H1 (cell line): ENCODE measurements around the gene KYNU. TPM values are rescaled to one million over a fixed set of nuclear protein-coding genes. Genes with fewer than 3 reads are reported as not detected.

Experiments
- CTCF ChIA-PET: fragments of 300-600 bp; sonication (Branson Sonifier 250); formaldehyde crosslinking; loops from one replicate; lab custom pipeline; 2021; ENCODE audit not compliant: partially characterized antibody; lab: Charles Lee
- POLR2A ChIA-PET: fragments of 300-600 bp; sonication (Branson Sonifier 250); formaldehyde crosslinking; loops from one replicate; lab custom pipeline; 2021; ENCODE audit warnings: inconsistent platforms; ENCODE audit not compliant: partially characterized antibody; lab: Charles Lee
- DNase-seq, 2 experiments: peaks; one replicate each; pipeline versions ENCODE4 v3.0.0 to v3.0.0-alpha.2; 2010 to 2022; ENCODE audit warnings: low spot score in 2 of 2, low read depth in 1 of 2, mixed read lengths in 1 of 2
- FAIRE-seq: peaks from 2 replicates; lab custom pipeline; 2011; peaks lifted over from hg19 to GRCh38; lab: Jason Lieb, UNC
- H2AFZ ChIP-seq: 2 replicates; pipeline ENCODE4 v1.8.1; 2012; ENCODE audit warnings: low read length, inconsistent platforms
- H2AK5ac ChIP-seq: 2 replicates; pipeline ENCODE4 v1.6.1; 2013; ENCODE audit warnings: low read depth, low read length
- H2BK120ac ChIP-seq: replicated peaks from 2 replicates; pipeline ENCODE3; 2013; ENCODE audit warnings: low read depth, low read length, inconsistent platforms
- H2BK12ac ChIP-seq: 2 replicates; pipeline ENCODE4 v1.6.1; 2013; ENCODE audit warnings: low read depth, low read length
- H2BK15ac ChIP-seq: 2 replicates; pipeline ENCODE4 v1.6.1; 2013; ENCODE audit warnings: low read length
- H2BK20ac ChIP-seq: 2 replicates; pipeline ENCODE4 v1.6.1; 2013; ENCODE audit warnings: low read length
- H2BK5ac ChIP-seq: 2 replicates; pipeline ENCODE4 v1.6.1; 2013; ENCODE audit warnings: low read depth, low read length
- H3K14ac ChIP-seq: 2 replicates; pipeline ENCODE4 v1.6.1; 2013; ENCODE audit warnings: inconsistent platforms; ENCODE audit not compliant: insufficient read length
- H3K18ac ChIP-seq: 2 replicates; pipeline ENCODE4 v1.6.1; 2013; ENCODE audit warnings: low read length; ENCODE audit errors: extremely low read depth
- H3K23ac ChIP-seq: 2 replicates; pipeline ENCODE4 v1.6.1; 2013; ENCODE audit warnings: inconsistent platforms; ENCODE audit not compliant: insufficient read length
- H3K23me2 ChIP-seq: 2 replicates; pipeline ENCODE4 v1.6.1; 2013; ENCODE audit warnings: low read depth, low read length
- H3K27ac ChIP-seq: 2 replicates; pipeline ENCODE4 v1.6.1; 2011; ENCODE audit warnings: low read depth, low read length, inconsistent platforms
- H3K27me3 ChIP-seq, 4 experiments: replicated peaks in 1 of 4; 1 replicate in 1 of 4; 2 replicates in 3 of 4; pipeline versions ENCODE4 v1.6.1 to v1.8.1; 2011 to 2013; ENCODE audit warnings: low read length in 3 of 4, mild to moderate bottlenecking in 3 of 4, inconsistent platforms in 2 of 4, mixed read lengths in 2 of 4, moderate library complexity in 1 of 4; ENCODE audit not compliant: control insufficient read depth in 3 of 4, insufficient read depth in 3 of 4; ENCODE audit errors: extremely low read depth in 1 of 4
- H3K36me3 ChIP-seq, 4 experiments: 2 replicates each; pipeline versions ENCODE4 v1.6.1 to v1.8.1; 2011 to 2013; ENCODE audit warnings: mild to moderate bottlenecking in 4 of 4, low read length in 3 of 4, moderate library complexity in 2 of 4, control low read depth in 1 of 4, inconsistent platforms in 1 of 4; ENCODE audit not compliant: insufficient read depth in 4 of 4, control insufficient read depth in 2 of 4
- H3K4ac ChIP-seq: replicated peaks from 2 replicates; pipeline ENCODE3; 2013; ENCODE audit warnings: low read length, low read depth, mixed read lengths, inconsistent platforms; ENCODE audit not compliant: insufficient read length
- H3K4me1 ChIP-seq, 4 experiments: replicated peaks in 1 of 4; 1 replicate in 1 of 4; 2 replicates in 3 of 4; pipeline versions ENCODE4 v1.6.1 to v1.8.1; 2011 to 2013; ENCODE audit warnings: low read length in 3 of 4, inconsistent platforms in 2 of 4, mixed read lengths in 1 of 4; ENCODE audit not compliant: insufficient read depth in 4 of 4, control insufficient read depth in 3 of 4
- H3K4me2 ChIP-seq, 2 experiments: 2 replicates each; pipeline versions ENCODE4 v1.6.1 to v1.8.1; 2011 to 2013; ENCODE audit warnings: low read depth in 2 of 2, low read length in 2 of 2, control low read depth in 1 of 2, inconsistent platforms in 1 of 2, mild to moderate bottlenecking in 1 of 2; ENCODE audit not compliant: insufficient read depth in 1 of 2
- H3K4me3 ChIP-seq, 4 experiments: fragments of 200-600, 300-600 bp in 1 of 4; sonication (generic), shearing (Covaris generic), sonication (Bioruptor Twin) in 1 of 4; 2 replicates each; pipeline versions ENCODE4 v1.5.1 to v1.8.1; 2011 to 2016; ENCODE audit warnings: low read length in 4 of 4, low read depth in 3 of 4, control low read depth in 2 of 4, inconsistent platforms in 2 of 4, mild to moderate bottlenecking in 2 of 4, mixed read lengths in 1 of 4, moderate library complexity in 1 of 4; ENCODE audit not compliant: insufficient read depth in 2 of 4; ENCODE audit errors: extremely low read depth in 1 of 4
- H3K56ac ChIP-seq: replicated peaks from 2 replicates; pipeline ENCODE3; 2013; ENCODE audit warnings: low read depth, mild to moderate bottlenecking, mixed read lengths, low read length, inconsistent platforms; ENCODE audit not compliant: insufficient read length
- H3K79me1 ChIP-seq: 2 replicates; pipeline ENCODE4 v1.6.1; 2013; ENCODE audit warnings: low read depth, low read length, control low read depth
- H3K79me2 ChIP-seq, 2 experiments: 2 replicates each; pipeline versions ENCODE4 v1.6.1 to v1.8.1; 2012 to 2013; ENCODE audit warnings: low read length in 2 of 2, mild to moderate bottlenecking in 2 of 2, inconsistent platforms in 1 of 2; ENCODE audit not compliant: insufficient read depth in 2 of 2, control insufficient read depth in 1 of 2
- H3K9ac ChIP-seq, 4 experiments: replicated peaks in 1 of 4; 1 replicate in 1 of 4; 2 replicates in 3 of 4; pipeline versions ENCODE4 v1.6.1 to v1.8.1; 2011 to 2013; ENCODE audit warnings: low read depth in 3 of 4, low read length in 3 of 4, control low read depth in 2 of 4, mild to moderate bottlenecking in 2 of 4, moderate library complexity in 2 of 4, inconsistent platforms in 1 of 4; ENCODE audit errors: extremely low read depth in 1 of 4
- H3K9me3 ChIP-seq, 2 experiments: 2 replicates each; pipeline versions ENCODE4 v1.6.1 to v1.8.1; 2012 to 2013; ENCODE audit warnings: mild to moderate bottlenecking in 2 of 2, moderate library complexity in 2 of 2, control low read depth in 1 of 2, inconsistent platforms in 1 of 2, low read depth in 1 of 2, low read length in 1 of 2, mixed read lengths in 1 of 2; ENCODE audit not compliant: insufficient read depth in 2 of 2
- H4K20me1 ChIP-seq, 2 experiments: replicated peaks in 1 of 2; 2 replicates each; pipeline versions ENCODE3 to v1.8.1; 2011 to 2013; ENCODE audit warnings: inconsistent platforms in 2 of 2, low read length in 2 of 2, mild to moderate bottlenecking in 1 of 2; ENCODE audit not compliant: insufficient read depth in 2 of 2, control insufficient read depth in 1 of 2
- H4K5ac ChIP-seq: 2 replicates; pipeline ENCODE4 v1.6.1; 2013; ENCODE audit warnings: low read length, low read depth, mixed read lengths, inconsistent platforms; ENCODE audit not compliant: insufficient read length
- H4K8ac ChIP-seq: 2 replicates; pipeline ENCODE4 v1.8.0; 2013; ENCODE audit warnings: mild to moderate bottlenecking, moderate library complexity, low read length, inconsistent platforms; ENCODE audit not compliant: insufficient read depth; ENCODE audit errors: extremely low read depth
- H4K91ac ChIP-seq: replicated peaks from 2 replicates; pipeline ENCODE3; 2013; ENCODE audit warnings: low read length, mixed read lengths, inconsistent platforms; ENCODE audit not compliant: insufficient read length
- CBX5 ChIP-seq: fragments of 300-800, 300-1000 bp; sonication (generic); IDR thresholded peaks from 2 replicates; pipeline ENCODE4 v1.7.1; 2016; ENCODE audit warnings: antibody characterized with exemption, low read length, low read depth
- CTBP2 ChIP-seq: IDR thresholded peaks from 2 replicates; pipeline ENCODE4 v1.7.0; 2011; ENCODE audit warnings: borderline replicate concordance, mild to moderate bottlenecking, moderate library complexity, mixed read lengths, low read length; ENCODE audit not compliant: insufficient read depth, insufficient read length
- FOSL1 ChIP-seq: IDR thresholded peaks from 2 replicates; pipeline ENCODE4 v1.6.1; 2011; ENCODE audit warnings: mild to moderate bottlenecking, low read depth, low read length, moderate library complexity; ENCODE audit not compliant: insufficient read depth
- KDM4A ChIP-seq: IDR thresholded peaks from one replicate; pipeline ENCODE4 v1.7.1; 2012; ENCODE audit warnings: low read depth, mild to moderate bottlenecking, moderate library complexity, low read length, inconsistent platforms; ENCODE audit not compliant: severe bottlenecking
- POLR2A ChIP-seq, 2 experiments: IDR thresholded peaks; 1 replicate in 1 of 2; 2 replicates in 1 of 2; pipeline ENCODE4 v1.6.1; 2011; ENCODE audit warnings: low read depth in 2 of 2, low read length in 2 of 2, mild to moderate bottlenecking in 2 of 2; ENCODE audit errors: control extremely low read depth in 1 of 2
- TEAD4 ChIP-seq: IDR thresholded peaks from 2 replicates; pipeline ENCODE4 v1.6.1; 2012; ENCODE audit warnings: low read depth, low read length, inconsistent platforms, mixed read lengths
- WGBS, 2 experiments: shearing (Covaris generic) in 1 of 2; methylation state at CpG; one replicate each; pipeline versions ENCODE4 v1.1.6 to v1.1.7; 2013 to 2015; ENCODE audit warnings: low lambda C conversion rate in 2 of 2, mixed read lengths in 2 of 2, inconsistent platforms in 1 of 2, low coverage in 1 of 2, missing lambda C conversion rate in 1 of 2; ENCODE audit not compliant: insufficient replicate concordance in 2 of 2, insufficient coverage in 1 of 2, insufficient read length in 1 of 2; ENCODE audit errors: extremely low coverage in 1 of 2, missing lambda C conversion rate in 1 of 2; 5-methylcytosine and 5-hydroxymethylcytosine counted together
- polyA plus RNA-seq, 7 experiments: library from polyadenylated mRNA; depleted of rRNA in 3 of 7; stranded (reverse) in 5 of 7; unstranded in 2 of 7; fragments of >200 nt in 5 of 7; fragments of 200-250 nt in 2 of 7; gene quantifications; 1 replicate in 5 of 7; 2 replicates in 1 of 7; 4 replicates in 1 of 7; pipeline versions ENCODE4 v1.2.1 to v1.2.3, GENCODE V29; 2011 to 2013; ENCODE audit warnings: missing spikeins in 2 of 7, mixed read lengths in 2 of 7
- total RNA-seq: library from RNA; stranded (reverse); fragmentation: NEBNext Ultra II Directional; extraction: Animal tissue kit (Norgen Biotek cat#: 25700); gene quantifications from 2 replicates; pipeline ENCODE4 v1.2.1, GENCODE V29; 2021
- TF ChIP-seq, protein P1 (sequence below), 3 experiments: IDR thresholded peaks; 1 replicate in 2 of 3; 2 replicates in 1 of 3; pipeline versions ENCODE4 v1.5.1 to v1.6.1; 2011; ENCODE audit warnings: low read length in 3 of 3, mild to moderate bottlenecking in 3 of 3, inconsistent platforms in 2 of 3, low read depth in 1 of 3, moderate library complexity in 1 of 3; ENCODE audit not compliant: insufficient read depth in 1 of 3; ENCODE audit errors: control extremely low read depth in 1 of 3

KYNU gene
- total and polyA plus RNA-seq, 2 of the 8 experiments (the other 6 are each of a cell fraction or from before 2014, with no cell fraction given), result 0.09 to 0.13 TPM

DNA sequence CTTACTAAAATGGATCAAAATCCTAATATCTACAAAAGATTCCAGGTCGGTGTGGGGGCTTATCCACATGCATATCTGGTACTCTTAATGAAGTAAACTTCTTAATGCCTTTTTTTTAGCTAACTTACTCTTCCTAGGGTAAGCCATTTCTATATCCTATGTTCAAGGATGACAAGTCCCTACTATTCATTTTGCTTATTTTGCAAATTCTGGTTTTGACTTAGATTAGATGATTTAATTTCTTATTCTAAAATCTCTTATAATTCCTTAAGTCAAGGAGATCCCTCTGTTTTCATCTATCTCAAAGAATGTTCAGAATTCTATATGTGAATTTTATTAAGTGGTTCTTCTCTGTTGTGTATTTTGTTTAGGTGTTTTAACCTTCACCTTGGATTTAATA lies 79.7 kb downstream of the KYNU start:
- Histone ChIP-seq H2BK15ac (no peak overlapping the region), H3K4ac (no peak overlapping the region), H3K4me1 (no peaks in the 10 kb centered on the region), H3K36me3 (no peaks in the 10 kb centered on the region), H2BK12ac (no peak overlapping the region), H2BK5ac (no peak overlapping the region), H3K9ac (no peak overlapping the region), H3K4me2 (no peak overlapping the region), H3K23me2 (no peaks in the 10 kb centered on the region), H2AK5ac (no peak overlapping the region), H3K27me3 (no peaks in the 10 kb centered on the region), H3K18ac (no peak overlapping the region), H3K79me1 (no peaks in the 10 kb centered on the region), H2BK120ac (no peak overlapping the region), H3K4me3 (no peak overlapping the region), H3K56ac (no peak overlapping the region), H2AFZ (no peak overlapping the region), H4K20me1 (no peaks in the 10 kb centered on the region), H3K23ac (no peak overlapping the region), H3K79me2 (no peaks in the 10 kb centered on the region), H4K91ac (no peak overlapping the region), H3K27ac (no peak overlapping the region), H4K5ac (no peak overlapping the region), H3K9me3 (no peaks in the 10 kb centered on the region), H2BK20ac (no peak overlapping the region), H4K8ac (no peak overlapping the region), H3K14ac (no peak overlapping the region)
- ChIA-PET CTCF (no interaction called here), POLR2A (no interaction called here)
- FAIRE-seq (no peak), DNase-seq (no peak)
- 92% methylated on average over 1 of the region's 1 CpG; no CpG with 5 or more reads in 1 of the 2 experiments for WGBS, 2 experiments
- TF ChIP-seq, protein P1, sequence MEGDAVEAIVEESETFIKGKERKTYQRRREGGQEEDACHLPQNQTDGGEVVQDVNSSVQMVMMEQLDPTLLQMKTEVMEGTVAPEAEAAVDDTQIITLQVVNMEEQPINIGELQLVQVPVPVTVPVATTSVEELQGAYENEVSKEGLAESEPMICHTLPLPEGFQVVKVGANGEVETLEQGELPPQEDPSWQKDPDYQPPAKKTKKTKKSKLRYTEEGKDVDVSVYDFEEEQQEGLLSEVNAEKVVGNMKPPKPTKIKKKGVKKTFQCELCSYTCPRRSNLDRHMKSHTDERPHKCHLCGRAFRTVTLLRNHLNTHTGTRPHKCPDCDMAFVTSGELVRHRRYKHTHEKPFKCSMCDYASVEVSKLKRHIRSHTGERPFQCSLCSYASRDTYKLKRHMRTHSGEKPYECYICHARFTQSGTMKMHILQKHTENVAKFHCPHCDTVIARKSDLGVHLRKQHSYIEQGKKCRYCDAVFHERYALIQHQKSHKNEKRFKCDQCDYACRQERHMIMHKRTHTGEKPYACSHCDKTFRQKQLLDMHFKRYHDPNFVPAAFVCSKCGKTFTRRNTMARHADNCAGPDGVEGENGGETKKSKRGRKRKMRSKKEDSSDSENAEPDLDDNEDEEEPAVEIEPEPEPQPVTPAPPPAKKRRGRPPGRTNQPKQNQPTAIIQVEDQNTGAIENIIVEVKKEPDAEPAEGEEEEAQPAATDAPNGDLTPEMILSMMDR (IDR thresholded peaks at IDR 0.05; ENCODE audit: control extremely low read depth in 1 of 3, insufficient read depth in 1 of 3, low read depth in 1 of 3, low read length in 3 of 3), result no peak
- TF ChIP-seq TEAD4 (no peak), CTBP2 (no peak), CBX5 (no peak), FOSL1 (no peak), POLR2A (IDR thresholded peaks at IDR 0.05; ENCODE audit: control extremely low read depth in 1 of 2, low read depth in 2 of 2, low read length in 2 of 2) (no peak), KDM4A (no peak)
